K562 (cell line): ENCODE data around the gene SMOC2. TPM values are rescaled to one million over a fixed set of nuclear protein-coding genes. Genes with fewer than 3 reads are reported as not detected.

Source experiments
- ATAC-seq: fragments of 200-7000 bp; cut with Tn5 transposase; 3 replicates; pipeline ENCODE4 v1.9.1; 2020; ENCODE audit warnings: moderate library complexity
- BruUV-seq: library from RNA; stranded (reverse); fragments of 400-500 nt; replicated peaks from 2 replicates; lab custom pipeline; 2021; lab: Mats Ljungman, UMichigan
- CTCF ChIA-PET: fragments of 300-600 bp; formaldehyde crosslinking; extraction: SDS; loops from one replicate; lab custom pipeline; 2021; ENCODE audit warnings: low intra/inter-chr PET ratio; lab: Yijun Ruan, JAX
- POLR2A ChIA-PET: fragments of 300-600, 350-650 bp; sonication (Branson Sonifier 250); formaldehyde crosslinking; extraction: SDS; loops from one replicate; lab custom pipeline; 2021; ENCODE audit warnings: antibody characterized with exemption, inconsistent platforms; lab: Yijun Ruan, JAX
- DNase-seq, 4 experiments: peaks; one replicate each; pipeline versions ENCODE4 v3.0.0 to v3.0.0-alpha.2; 2011 to 2018; ENCODE audit warnings: low spot score in 3 of 4, mixed read lengths in 3 of 4; ENCODE audit errors: extremely low read depth in 1 of 4
- FAIRE-seq: peaks from 2 replicates; lab custom pipeline; 2011; peaks lifted over from hg19 to GRCh38; lab: Jason Lieb, UNC
- H2AFZ ChIP-seq: 2 replicates; pipeline ENCODE4 v1.6.0; 2011; ENCODE audit warnings: low read depth, low read length, control low read depth, inconsistent platforms
- H3K27ac ChIP-seq: fragments of 200-600 bp; 3 replicates; pipeline ENCODE4 v1.8.0; 2011; ENCODE audit warnings: low read depth, mild to moderate bottlenecking, control low read depth, inconsistent platforms, low read length, moderate library complexity, mixed read lengths; ENCODE audit errors: extremely low read depth
- H3K27me3 ChIP-seq, 2 experiments: fragments of 300-600 bp in 1 of 2; 2 replicates in 1 of 2; 3 replicates in 1 of 2; pipeline versions ENCODE4 v1.6.0 to v1.8.0; 2011; ENCODE audit warnings: inconsistent platforms in 2 of 2, low read length in 2 of 2, mild to moderate bottlenecking in 1 of 2, mixed read lengths in 1 of 2, moderate library complexity in 1 of 2; ENCODE audit not compliant: control insufficient read depth in 2 of 2, insufficient read depth in 2 of 2
- H3K36me3 ChIP-seq: fragments of 300-600 bp; 3 replicates; pipeline ENCODE4 v1.8.0; 2011; ENCODE audit warnings: mild to moderate bottlenecking, low read length, inconsistent platforms; ENCODE audit not compliant: control insufficient read depth, insufficient read depth
- H3K4me1 ChIP-seq, 2 experiments: fragments of 200-600 bp in 1 of 2; replicated peaks in 1 of 2; 2 replicates in 1 of 2; 3 replicates in 1 of 2; pipeline versions ENCODE4 v1.5.1 to v1.8.0; 2011; ENCODE audit warnings: inconsistent platforms in 2 of 2, low read length in 2 of 2, mild to moderate bottlenecking in 1 of 2, mixed read lengths in 1 of 2, moderate library complexity in 1 of 2; ENCODE audit not compliant: control insufficient read depth in 2 of 2, insufficient read depth in 2 of 2
- H3K4me2 ChIP-seq: 2 replicates; pipeline ENCODE4 v1.6.1; 2011; ENCODE audit warnings: low read length, control low read depth, inconsistent platforms, mixed read lengths; ENCODE audit not compliant: insufficient read depth
- H3K4me3 ChIP-seq: fragments of 200-600 bp; sonication (generic), shearing (Covaris generic); 2 replicates; pipeline ENCODE4 v1.5.1; 2016; ENCODE audit warnings: control low read depth, inconsistent platforms
- H3K79me2 ChIP-seq: fragments of 200-600 bp; 3 replicates; pipeline ENCODE4 v1.8.0; 2011; ENCODE audit warnings: low read length, inconsistent platforms; ENCODE audit not compliant: control insufficient read depth, insufficient read depth
- H3K9ac ChIP-seq, 2 experiments: 2 replicates each; pipeline versions ENCODE4 v1.6.0 to v1.6.1; 2011; ENCODE audit warnings: low read depth in 2 of 2, low read length in 2 of 2, control low read depth in 1 of 2, inconsistent platforms in 1 of 2, mild to moderate bottlenecking in 1 of 2, mixed read lengths in 1 of 2; ENCODE audit not compliant: insufficient read depth in 1 of 2
- H3K9me1 ChIP-seq: one replicate; pipeline ENCODE4 v1.6.0; 2011; ENCODE audit warnings: inconsistent platforms, mild to moderate bottlenecking, low read length, moderate library complexity; ENCODE audit not compliant: control insufficient read depth, insufficient read depth
- H3K9me3 ChIP-seq: replicated peaks from 2 replicates; pipeline ENCODE4 v1.5.1; 2011; ENCODE audit warnings: low read depth, low read length, inconsistent platforms; ENCODE audit not compliant: control insufficient read depth, insufficient read depth
- H4K20me1 ChIP-seq: replicated peaks from 2 replicates; pipeline ENCODE4 v1.6.1; 2011; ENCODE audit warnings: low read length, inconsistent platforms, mixed read lengths; ENCODE audit not compliant: control insufficient read depth, insufficient read depth
- ARID2 ChIP-seq: fragments of 450-650 bp; IDR thresholded peaks from 2 replicates; pipeline ENCODE4 v1.6.1; 2017; ENCODE audit warnings: antibody characterized with exemption, mild to moderate bottlenecking
- FUS ChIP-seq: fragments of 200-400 bp; formaldehyde crosslinking; optimal IDR thresholded peaks from 2 replicates; pipeline ENCODE3; 2017; ENCODE audit warnings: low read depth, low read length
- HDGF ChIP-seq: fragments of 450-650 bp; IDR thresholded peaks from 2 replicates; pipeline ENCODE4 v1.6.1; 2016
- JUND ChIP-seq, 2 experiments: IDR thresholded peaks; 2 replicates in 1 of 2; 3 replicates in 1 of 2; pipeline ENCODE4 v1.6.1; 2011; ENCODE audit warnings: borderline replicate concordance in 2 of 2, low read depth in 2 of 2, low read length in 2 of 2, improper control_type of control experiment in 1 of 2, missing biosample characterization in 1 of 2, missing genetic modification characterization in 1 of 2, missing genetic modification reagents in 1 of 2
- NFYB ChIP-seq: IDR thresholded peaks from 2 replicates; pipeline ENCODE4 v1.6.1; 2011; ENCODE audit warnings: mild to moderate bottlenecking, moderate library complexity; ENCODE audit not compliant: insufficient read length; ENCODE audit errors: extremely low read depth
- SMARCB1 ChIP-seq: IDR thresholded peaks from 2 replicates; pipeline ENCODE4 v1.6.1; 2011; ENCODE audit warnings: improper control_type of control experiment, low read depth; ENCODE audit not compliant: insufficient read length
- SMARCE1 ChIP-seq: fragments of 450-650 bp; IDR thresholded peaks from 2 replicates; pipeline ENCODE4 v1.7.1; 2016; ENCODE audit warnings: mild to moderate bottlenecking
- SPI1 ChIP-seq: IDR thresholded peaks from 2 replicates; pipeline ENCODE4 v1.6.1; 2011; ENCODE audit warnings: low read depth, low read length, control low read depth, borderline replicate concordance
- ZFX ChIP-seq: sonication (generic); formaldehyde crosslinking; IDR thresholded peaks from 2 replicates; pipeline ENCODE4 v1.8.0; 2022; ENCODE audit warnings: mild to moderate bottlenecking, missing genetic modification reagents, moderate library complexity
- ZNF384 ChIP-seq: IDR thresholded peaks from 2 replicates; pipeline ENCODE4 v1.6.1; 2012; ENCODE audit warnings: low read depth, low read length, improper control_type of control experiment
- WGBS: fragments of 100-300 bp; shearing (Covaris generic); methylation state at CpG from one replicate; pipeline ENCODE4 v1.1.6; 2016; ENCODE audit warnings: low coverage, mixed read lengths; ENCODE audit not compliant: insufficient coverage; ENCODE audit errors: missing lambda C conversion rate; 5-methylcytosine and 5-hydroxymethylcytosine counted together
- in situ Hi-C: fragments of 300-500 bp; cut with MboI; formaldehyde crosslinking; loops from 4 replicates; pipeline ENCODE4 v1.15.0; 2018; ENCODE audit warnings: inconsistent platforms, mixed read lengths
- intact Hi-C: fragments of 100-400 bp; cut with micrococcal nuclease; formaldehyde crosslinking; loops from 2 replicates; pipeline ENCODE4 v1.14.2; 2022
- polyA plus RNA-seq, 8 experiments: library from polyadenylated mRNA; depleted of rRNA in 4 of 8; stranded (reverse) in 5 of 8; unstranded in 3 of 8; fragments of >200 nt; fragmentation: Nextera tagmentation in 2 of 8; fragmentation: Illumina TruSeq in 1 of 8; extraction: Ambion mirVana in 2 of 8; extraction: Trizol in 1 of 8; gene quantifications; 2 replicates each; pipeline versions ENCODE4 v1.2.1 to v1.2.3, GENCODE V29; 2011 to 2014; ENCODE audit warnings: inconsistent platforms in 1 of 8, missing spikeins in 1 of 8
- total RNA-seq, 7 experiments: library from RNA; depleted of rRNA in 6 of 7; stranded (reverse); fragments of >200 nt in 6 of 7; fragmentation: Illumina TruSeq in 2 of 7; extraction: Trizol in 2 of 7; gene quantifications; 2 replicates each; pipeline versions ENCODE4 v1.2.1 to v1.2.3, GENCODE V29; 2011 to 2021; ENCODE audit warnings: low replicate concordance in 1 of 7

The SMOC2 gene
- total and polyA plus RNA-seq, 9 of the 15 experiments (the other 6 are each of a cell fraction or from before 2014, with no cell fraction given), result 0.45 to 2.3 (median 1.1) TPM

- in situ Hi-C loops, result no loop called here
- Histone ChIP-seq H2AFZ (no peak overlapping the region), H3K4me2 (no peak overlapping the region), H3K36me3 (no peaks in the 10 kb centered on the region), H4K20me1 (peaks cover 7% of the 10 kb centered on the region; the same call in 1 of the 2 replicates), H3K9me1 (no peaks in the 10 kb centered on the region), H3K4me3 (no peak overlapping the region), H3K27me3 (peaks cover 3 to 31% of the 10 kb centered on the region in 2 experiments; a peak in 3 of 5 replicates), H3K9me3 (no peaks in the 10 kb centered on the region), H3K9ac (no peak overlapping the region), H3K27ac (no peak overlapping the region), H3K79me2 (no peaks in the 10 kb centered on the region), H3K4me1 (peaks cover 0 to 13% of the 10 kb centered on the region in 2 experiments; a peak in 1 of 5 replicates)
- POLR2A ChIA-PET, result no interaction called here
- intact Hi-C loops, result no loop called here
- ATAC-seq, result no peak
- FAIRE-seq, result no peak
- 8% methylated on average over 6 of the region's 6 CpGs for WGBS
- no peak for DNase-seq
- TF ChIP-seq SPI1 (no peak), FUS (no peak), SMARCB1 (no peak), ZFX (CRISPR knock-in tag) (no peak), ARID2 (no peak), NFYB (no peak), SMARCE1 (no peak)
- no TSS peak for BruUV-seq
- CTCF ChIA-PET, result no interaction called here
These were observed 53.0 kb downstream of the SMOC2 start for GRCh38 chr6:168493976-168494375.

DNA sequence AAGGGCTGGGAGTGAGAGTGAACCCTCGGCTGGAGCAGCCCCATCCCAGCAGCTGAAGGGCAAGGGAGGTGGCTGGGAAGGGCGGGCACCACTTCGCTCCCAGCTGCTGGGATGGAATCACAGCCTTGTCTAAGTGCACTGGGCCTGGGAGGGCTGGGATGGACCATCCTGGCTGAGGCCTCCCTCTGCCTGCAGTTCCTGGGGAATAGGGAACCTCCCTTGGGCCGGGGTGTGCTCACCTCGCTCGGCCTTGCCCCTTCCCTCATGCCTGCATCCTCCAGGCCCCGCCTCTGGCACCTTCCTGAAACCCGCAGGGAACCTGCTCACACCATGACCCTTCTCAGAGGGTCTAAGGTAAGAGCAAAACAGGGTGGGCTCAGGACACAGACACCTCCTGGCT, 53.7 kb downstream of the SMOC2 start:
- Histone ChIP-seq H3K4me2 (no peak overlapping the region), H3K27ac (no peak overlapping the region), H3K79me2 (no peaks in the 10 kb centered on the region), H2AFZ (no peak overlapping the region), H3K9ac (no peak overlapping the region), H3K9me1 (no peaks in the 10 kb centered on the region), H4K20me1 (peaks cover 7% of the 10 kb centered on the region; the same call in 1 of the 2 replicates), H3K27me3 (peaks cover 3 to 33% of the 10 kb centered on the region in 2 experiments; a peak in 3 of 5 replicates), H3K36me3 (no peaks in the 10 kb centered on the region), H3K4me1 (peaks cover 0 to 13% of the 10 kb centered on the region in 2 experiments; a peak in 1 of 5 replicates), H3K9me3 (no peaks in the 10 kb centered on the region), H3K4me3 (no peak overlapping the region)
- WGBS, result 9% methylated on average over 5 of the region's 8 CpGs
- BruUV-seq, result no TSS peak
- FAIRE-seq, result no peak
- POLR2A ChIA-PET, result no interaction called here
- in situ Hi-C loops, result no loop called here
- intact Hi-C loops, result no loop called here
- CTCF ChIA-PET, result no interaction called here
- ATAC-seq, result no peak
- no peak for DNase-seq
- no peak for TF ChIP-seq HDGF
- no peak for TF ChIP-seq ZNF384
- TF ChIP-seq JUND (IDR thresholded peaks at IDR 0.05; ENCODE audit: borderline replicate concordance, low read depth, low read length), result no peak
- no peak for TF ChIP-seq JUND (tag; IDR thresholded peaks at IDR 0.05; ENCODE audit: borderline replicate concordance, low read depth, low read length)
